GM12801 (cell line): ENCODE data around the gene KIAA0825.

Experiments used
- CTCF ChIP-seq: IDR thresholded peaks from one replicate; pipeline ENCODE4 v1.5.1; 2011; ENCODE audit warnings: control low read depth; ENCODE audit not compliant: insufficient read length; ENCODE audit errors: extremely low read depth

Gene KIAA0825

GRCh38 chr5:94345257-94345656, 273.1 kb downstream of the KIAA0825 start:
- no peak for TF ChIP-seq CTCF

GRCh38 chr5:94337617-94338016, 280.8 kb downstream of the KIAA0825 start:
- no peak for TF ChIP-seq CTCF

DNA sequence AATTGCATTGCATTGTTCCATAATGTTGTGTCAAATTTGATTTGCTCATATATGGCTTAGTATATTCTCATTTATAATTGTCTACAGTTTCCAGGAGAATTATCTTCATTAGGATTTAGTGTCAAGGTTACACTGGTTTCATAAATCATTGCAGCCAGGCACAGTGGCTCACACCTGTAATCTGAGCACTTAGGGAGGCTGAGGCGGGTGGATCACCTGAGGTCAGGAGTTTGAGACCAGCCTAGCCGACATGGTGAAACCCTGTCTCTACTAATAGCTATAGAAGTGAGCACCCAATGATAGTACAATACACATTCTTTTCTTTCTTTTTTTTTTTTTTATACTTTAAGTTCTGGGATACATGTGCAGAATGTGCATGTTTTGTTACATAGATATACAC, 282.5 kb downstream of the KIAA0825 start:
- no peak for TF ChIP-seq CTCF

DNA sequence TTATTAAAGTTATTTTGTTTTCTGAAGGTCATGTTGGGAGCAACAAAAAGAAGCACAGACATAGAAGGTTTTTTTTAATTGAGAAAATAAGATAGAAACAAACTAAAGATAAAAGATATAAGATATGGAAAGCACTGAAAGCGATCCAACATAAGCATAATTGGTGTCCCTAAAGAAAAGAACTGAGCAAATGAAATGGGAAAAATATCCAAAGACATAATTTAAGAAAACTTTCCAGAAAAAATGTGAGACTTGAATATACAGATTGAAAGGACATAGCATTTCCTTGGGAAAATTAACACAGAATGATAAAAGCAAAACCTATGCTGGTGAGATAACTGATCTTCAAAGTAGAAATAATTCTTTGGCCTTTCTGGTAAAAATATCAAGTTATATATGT, 289.3 kb downstream of the KIAA0825 start:
- no peak for TF ChIP-seq CTCF

- TF ChIP-seq CTCF, result no peak
Measured at GRCh38 chr5:94326586-94326985, 291.8 kb downstream of the KIAA0825 start.

- no peak for TF ChIP-seq CTCF
Measured at GRCh38 chr5:94316916-94317838, 301.2 kb downstream of the KIAA0825 start.

DNA sequence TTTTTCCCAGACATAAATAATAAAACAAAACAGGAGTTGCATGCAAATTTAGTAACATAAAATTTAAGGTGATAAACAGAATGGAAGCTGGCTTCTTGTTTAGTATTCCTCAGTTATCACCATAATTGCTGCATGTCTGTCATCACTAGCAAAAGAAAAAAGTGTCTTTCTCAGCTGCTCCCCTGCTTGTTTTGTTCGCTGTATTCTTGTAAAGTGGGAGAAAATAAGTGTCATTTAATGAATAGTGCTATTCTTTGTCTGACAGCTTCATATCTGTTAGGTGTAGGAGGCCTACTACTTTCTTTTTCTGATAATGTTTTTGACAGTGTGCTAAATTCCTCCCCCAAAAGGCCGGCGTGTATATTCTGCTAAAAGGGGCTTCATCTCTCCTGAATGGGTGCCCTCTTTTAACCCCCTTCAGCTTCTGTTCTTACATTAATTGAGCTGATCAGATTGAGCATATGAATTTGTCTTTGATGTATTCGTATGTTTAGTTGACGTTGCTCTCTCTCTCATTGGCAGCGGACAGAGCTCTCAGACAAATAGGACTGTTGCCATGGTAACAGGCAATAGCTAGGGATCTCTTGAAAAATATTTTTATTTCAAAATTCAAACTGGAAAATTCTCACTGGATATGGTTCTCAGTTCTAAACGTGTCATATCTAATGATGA, 303.8 kb downstream of the KIAA0825 start:
- TF ChIP-seq CTCF, result no peak
